22Rv1 (cell line): Measurements from ENCODE around the gene FAAP20.

Experiments
- CTCF ChIP-seq: fragments of 450-650 bp; IDR thresholded peaks from 2 replicates; pipeline ENCODE4 v1.5.1; 2017; ENCODE audit warnings: mild to moderate bottlenecking
- ZFX ChIP-seq: fragments of 450-650 bp; IDR thresholded peaks from 2 replicates; pipeline ENCODE4 v1.6.1; 2017; ENCODE audit warnings: antibody characterized with exemption, borderline replicate concordance

DNA sequence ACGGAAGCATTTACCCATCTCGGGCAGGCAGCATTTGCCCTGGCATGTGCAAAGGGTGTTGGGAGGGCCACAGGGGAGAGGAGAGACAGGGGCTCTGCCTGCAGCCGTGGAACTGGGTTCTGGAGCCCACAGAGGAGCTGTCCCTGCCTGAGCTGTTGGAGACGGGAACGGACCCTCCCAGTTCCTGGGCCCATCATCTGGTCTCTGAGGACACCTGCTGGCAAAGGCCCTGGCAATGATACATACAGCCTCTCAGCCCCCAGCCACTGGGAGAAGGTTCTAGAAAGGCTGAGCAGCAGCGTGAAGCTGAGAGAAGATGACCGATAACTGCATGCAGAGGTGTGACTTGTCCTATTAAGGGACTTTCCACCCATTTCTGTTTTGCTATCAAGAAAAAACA lies 31.4 kb downstream of the FAAP20 start:
- no peak for TF ChIP-seq CTCF
- no peak for TF ChIP-seq ZFX
